Measurements from ENCODE around the gene PNLIPRP2. TPM values are rescaled to one million over a fixed set of nuclear protein-coding genes. Genes with fewer than 3 reads are reported as not detected.

PNLIPRP2 gene
- total and polyA plus RNA-seq, 2 experiments from 2014 or later: not detected

DNA sequence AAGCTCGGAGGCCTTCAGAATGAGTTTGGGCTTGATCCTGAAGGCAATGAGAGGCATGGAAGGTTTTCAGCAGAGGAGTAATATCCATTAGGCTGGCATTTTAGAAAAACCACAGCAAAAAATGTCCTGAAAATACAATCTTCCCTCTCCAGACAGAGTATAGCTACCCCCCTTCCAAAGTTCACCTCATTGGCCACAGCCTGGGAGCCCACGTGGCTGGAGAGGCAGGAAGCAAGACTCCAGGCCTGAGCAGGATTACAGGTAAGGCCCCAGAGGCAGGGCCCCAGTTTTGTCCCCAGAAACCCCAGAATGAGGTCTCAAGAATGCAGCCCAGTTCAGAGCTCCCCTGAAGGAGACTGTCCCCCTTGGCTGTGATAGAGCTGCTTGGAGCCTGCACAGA is 24.7 kb upstream of the PNLIPRP2 start:
- Histone ChIP-seq H3K4me2 (ENCODE audit: unreplicated experiment) (no peak overlapping the region), H3K4me3 (no peak overlapping the region), H3K27ac (no peak overlapping the region), H3K9ac (no peak overlapping the region), H3K4me1 (ENCODE audit: insufficient read depth) (no peaks in the 10 kb centered on the region), H2AFZ (no peak overlapping the region), H3K36me3 (ENCODE audit: low read depth) (no peaks in the 10 kb centered on the region), H4K20me1 (ENCODE audit: insufficient read depth) (no peaks in the 10 kb centered on the region), H3F3A (ENCODE audit: insufficient read depth) (no peaks in the 10 kb centered on the region), H3K9me3 (ENCODE audit: low read depth) (no peaks in the 10 kb centered on the region), H3K79me2 (ENCODE audit: insufficient read depth) (no peaks in the 10 kb centered on the region), H3K9me2 (ENCODE audit: insufficient read depth) (no peaks in the 10 kb centered on the region), H3K27me3 (replicated peaks; ENCODE audit: insufficient read depth) (no peaks in the 10 kb centered on the region; the same call in 1 of the 2 replicates)
- in situ Hi-C loops (cut with MboI): no loop called here
- TF ChIP-seq EZH2 (IDR thresholded peaks at IDR 0.05; ENCODE audit: insufficient read depth, poor library complexity, severe bottlenecking): no peak
- TF ChIP-seq EZH2phosphoT487 (IDR thresholded peaks at IDR 0.05; ENCODE audit: insufficient read depth, low read depth): no peak
- 3 to 15% methylated on average over 2 of the region's 2 CpGs for WGBS, 2 experiments (ENCODE audit: low coverage in 1 of 2, low lambda C conversion rate in 2 of 2, missing lambda C conversion rate in 2 of 2)
- no peak for DNase-seq

- 34 to 40% methylated on average over 5 of the region's 5 CpGs for WGBS, 2 experiments (ENCODE audit: low coverage in 1 of 2, low lambda C conversion rate in 2 of 2, missing lambda C conversion rate in 2 of 2)
- in situ Hi-C loops (cut with MboI): no loop called here
Observed at GRCh38 chr10:116597543-116597942, 23.2 kb upstream of the PNLIPRP2 start.

GRCh38 chr10:116598329-116598728 is 22.4 kb upstream of the PNLIPRP2 start:
- Histone ChIP-seq H3K4me1 (ENCODE audit: insufficient read depth) (no peaks in the 10 kb centered on the region), H3K9me3 (ENCODE audit: low read depth) (no peaks in the 10 kb centered on the region), H3K4me3 (no peak overlapping the region), H3K27me3 (replicated peaks; ENCODE audit: insufficient read depth) (no peaks in the 10 kb centered on the region; the same call in 1 of the 2 replicates), H3K9me2 (ENCODE audit: insufficient read depth) (no peaks in the 10 kb centered on the region), H4K20me1 (ENCODE audit: insufficient read depth) (no peaks in the 10 kb centered on the region), H3F3A (ENCODE audit: insufficient read depth) (no peaks in the 10 kb centered on the region), H3K4me2 (ENCODE audit: unreplicated experiment) (no peak overlapping the region), H3K27ac (no peak overlapping the region), H3K9ac (no peak overlapping the region), H3K79me2 (ENCODE audit: insufficient read depth) (no peaks in the 10 kb centered on the region), H2AFZ (no peak overlapping the region), H3K36me3 (ENCODE audit: low read depth) (no peaks in the 10 kb centered on the region)
- DNase-seq: no peak
- in situ Hi-C loops (cut with MboI): no loop called here
- TF ChIP-seq EZH2phosphoT487 (IDR thresholded peaks at IDR 0.05; ENCODE audit: insufficient read depth, low read depth) (no peak), EZH2 (IDR thresholded peaks at IDR 0.05; ENCODE audit: insufficient read depth, poor library complexity, severe bottlenecking) (no peak)

More at GRCh38 chr10:116597543-116597942, 23.2 kb upstream of the PNLIPRP2 start:
- Histone ChIP-seq H3K79me2 (ENCODE audit: insufficient read depth) (no peaks in the 10 kb centered on the region), H3K4me3 (no peak overlapping the region), H3K9me2 (ENCODE audit: insufficient read depth) (no peaks in the 10 kb centered on the region), H3K4me2 (ENCODE audit: unreplicated experiment) (no peak overlapping the region), H3K4me1 (ENCODE audit: insufficient read depth) (no peaks in the 10 kb centered on the region), H3K36me3 (ENCODE audit: low read depth) (no peaks in the 10 kb centered on the region), H3K9me3 (ENCODE audit: low read depth) (no peaks in the 10 kb centered on the region), H3K27ac (no peak overlapping the region), H2AFZ (no peak overlapping the region), H3K27me3 (replicated peaks; ENCODE audit: insufficient read depth) (no peaks in the 10 kb centered on the region; the same call in 1 of the 2 replicates), H3F3A (ENCODE audit: insufficient read depth) (no peaks in the 10 kb centered on the region), H3K9ac (no peak overlapping the region), H4K20me1 (ENCODE audit: insufficient read depth) (no peaks in the 10 kb centered on the region)
- no peak for TF ChIP-seq EZH2 (IDR thresholded peaks at IDR 0.05; ENCODE audit: insufficient read depth, poor library complexity, severe bottlenecking)
- no peak for TF ChIP-seq EZH2phosphoT487 (IDR thresholded peaks at IDR 0.05; ENCODE audit: insufficient read depth, low read depth)
- no peak for DNase-seq

- Histone ChIP-seq H3K36me3 (ENCODE audit: low read depth) (no peaks in the 10 kb centered on the region), H3K79me2 (ENCODE audit: insufficient read depth) (no peaks in the 10 kb centered on the region), H2AFZ (no peak overlapping the region), H3K9me3 (ENCODE audit: low read depth) (no peaks in the 10 kb centered on the region), H3F3A (ENCODE audit: insufficient read depth) (no peaks in the 10 kb centered on the region), H3K4me2 (ENCODE audit: unreplicated experiment) (no peak overlapping the region), H3K9ac (no peak overlapping the region), H3K27me3 (replicated peaks; ENCODE audit: insufficient read depth) (no peaks in the 10 kb centered on the region), H3K4me3 (no peak overlapping the region), H3K27ac (no peak overlapping the region), H3K4me1 (ENCODE audit: insufficient read depth) (no peaks in the 10 kb centered on the region), H4K20me1 (ENCODE audit: insufficient read depth) (no peaks in the 10 kb centered on the region), H3K9me2 (ENCODE audit: insufficient read depth) (no peaks in the 10 kb centered on the region)
- in situ Hi-C loops (cut with MboI): no loop called here
- 11 to 14% methylated on average over 5 of the region's 5 CpGs for whole genome bisulfite sequencing, 2 experiments (ENCODE audit: low coverage in 1 of 2, low lambda C conversion rate in 2 of 2, missing lambda C conversion rate in 2 of 2)
- DNase-seq: no peak
- no peak for TF ChIP-seq EZH2phosphoT487 (IDR thresholded peaks at IDR 0.05; ENCODE audit: insufficient read depth, low read depth)
- no peak for TF ChIP-seq EZH2 (IDR thresholded peaks at IDR 0.05; ENCODE audit: insufficient read depth, poor library complexity, severe bottlenecking)
Observed at GRCh38 chr10:116599991-116600390, 20.8 kb upstream of the PNLIPRP2 start.

All from GM23248 (cell line).